GM12878 (cell line): ENCODE data around the gene LILRB2. TPM values are rescaled to one million over a fixed set of nuclear protein-coding genes. Genes with fewer than 3 reads are reported as not detected.
"Not testable (repeated sequence)": the region's sequence is repeated elsewhere in the genome, so short reads cannot be mapped to it uniquely, and the experiment has no call there.

Source experiments
- ATAC-seq: fragments of 200-7000 bp; cut with Tn5 transposase; 3 replicates; pipeline ENCODE4 v1.9.1; 2020; ENCODE audit warnings: mild to moderate bottlenecking, moderate library complexity
- BruUV-seq: library from RNA; stranded (reverse); fragments of 400-500 nt; replicated peaks from 2 replicates; lab custom pipeline; 2021; lab: Mats Ljungman, UMichigan
- CTCF ChIA-PET: fragments of 300-600 bp; sonication (Branson Sonifier 250); formaldehyde crosslinking; extraction: SDS; loops from one replicate; lab custom pipeline; 2021; ENCODE audit warnings: inconsistent platforms; lab: Yijun Ruan, JAX
- POLR2A ChIA-PET: fragments of 350-600 bp; formaldehyde crosslinking; extraction: SDS; loops from one replicate; lab custom pipeline; 2021; ENCODE audit warnings: inconsistent platforms; lab: Charles Lee
- RAD21 ChIA-PET: fragments of 300-600 bp; sonication (Branson Sonifier 250); formaldehyde crosslinking; loops from one replicate; lab custom pipeline; 2023; ENCODE audit warnings: antibody characterized with exemption; ENCODE audit not compliant: unreplicated experiment; lab: Charles Lee
- SMC1A ChIA-PET: fragments of 300-600 bp; sonication (Branson Sonifier 250); formaldehyde crosslinking; loops from one replicate; lab custom pipeline; 2023; ENCODE audit not compliant: unreplicated experiment, uncharacterized antibody; lab: Charles Lee
- DNase-seq: peaks from one replicate; pipeline ENCODE4 v3.0.0-alpha.2; 2011; ENCODE audit warnings: low read depth, low spot score
- FAIRE-seq: peaks from 3 replicates; lab custom pipeline; 2011; peaks lifted over from hg19 to GRCh38; lab: Jason Lieb, UNC
- H2AFZ ChIP-seq: 2 replicates; pipeline ENCODE4 v1.6.0; 2011; ENCODE audit warnings: low read depth, low read length, control low read depth; ENCODE audit not compliant: control insufficient read depth
- H3K27ac ChIP-seq: 2 replicates; pipeline ENCODE4 v1.5.1; 2011; ENCODE audit warnings: control low read depth; ENCODE audit not compliant: control insufficient read depth, insufficient read depth
- H3K27me3 ChIP-seq, 2 experiments: replicated peaks in 1 of 2; 2 replicates each; pipeline versions ENCODE4 v1.6.0 to v1.6.1; 2011; ENCODE audit warnings: low read length in 1 of 2; ENCODE audit not compliant: control insufficient read depth in 2 of 2, insufficient read depth in 2 of 2
- H3K36me3 ChIP-seq, 2 experiments: 2 replicates each; pipeline ENCODE4 v1.5.1; 2011; ENCODE audit warnings: low read length in 1 of 2; ENCODE audit not compliant: control insufficient read depth in 2 of 2, insufficient read depth in 2 of 2
- H3K4me1 ChIP-seq: 2 replicates; pipeline ENCODE4 v1.6.1; 2011; ENCODE audit warnings: mild to moderate bottlenecking, low read length, moderate library complexity, mixed read lengths; ENCODE audit not compliant: control insufficient read depth, insufficient read depth
- H3K4me2 ChIP-seq: 2 replicates; pipeline ENCODE4 v1.6.0; 2011; ENCODE audit warnings: control low read depth; ENCODE audit not compliant: control insufficient read depth, insufficient read depth
- H3K4me3 ChIP-seq: fragments of 200-600 bp; sonication (generic); 2 replicates; pipeline ENCODE4 v1.5.1; 2016
- H3K79me2 ChIP-seq: 2 replicates; pipeline ENCODE4 v1.6.0; 2011; ENCODE audit warnings: low read length; ENCODE audit not compliant: control insufficient read depth, insufficient read depth
- H3K9ac ChIP-seq: 2 replicates; pipeline ENCODE4 v1.8.0; 2011; ENCODE audit warnings: low read length, control low read depth, mixed read lengths; ENCODE audit not compliant: control insufficient read depth, insufficient read depth
- H3K9me3 ChIP-seq: replicated peaks from 3 replicates; pipeline ENCODE4 v1.5.1; 2011; ENCODE audit warnings: mild to moderate bottlenecking, low read length; ENCODE audit not compliant: control insufficient read depth, insufficient read depth
- H4K20me1 ChIP-seq: 2 replicates; pipeline ENCODE4 v1.6.0; 2011; ENCODE audit not compliant: control insufficient read depth, insufficient read depth
- WGBS: methylation state at CpG from one replicate; pipeline ENCODE4 v1.1.6; 2016; ENCODE audit warnings: low lambda C conversion rate; ENCODE audit not compliant: insufficient replicate concordance, insufficient coverage; ENCODE audit errors: missing lambda C conversion rate; 5-methylcytosine and 5-hydroxymethylcytosine counted together
- in situ Hi-C: fragments of 300-500 bp; cut with MboI; formaldehyde crosslinking; loops from 9 replicates; pipeline ENCODE4 v1.14.3; 2018; ENCODE audit warnings: mixed read lengths
- intact Hi-C: fragments of 100-400 bp; cut with micrococcal nuclease; formaldehyde crosslinking; loops from one replicate; pipeline ENCODE4 v1.14.2; 2022; ENCODE audit not compliant: unreplicated experiment
- microRNA-seq: library from miRNA; unstranded; fragments of <30 nt; microRNA quantifications from one replicate; pipeline ENCODE4, GENCODE V29; 2018
- polyA plus RNA-seq, 11 experiments: library from polyadenylated mRNA; depleted of rRNA in 4 of 11; unstranded in 6 of 11; stranded (reverse) in 5 of 11; fragments of >200 nt; fragmentation: Nextera tagmentation in 4 of 11; fragmentation: Illumina TruSeq in 1 of 11; extraction: Ambion mirVana in 4 of 11; extraction: Trizol in 1 of 11; gene quantifications; 1 replicate in 1 of 11; 2 replicates in 10 of 11; pipeline versions ENCODE4 v1.2.1 to v1.2.3, GENCODE V29; 2011 to 2016; ENCODE audit warnings: inconsistent platforms in 2 of 11, missing spikeins in 2 of 11, low read depth in 1 of 11
- small RNA-seq: library from RNA; depleted of rRNA; stranded (forward); fragments of <200 nt; gene quantifications from one replicate; pipeline ENCODE3, GENCODE V24; 2014
- total RNA-seq, 4 experiments: library from RNA; depleted of rRNA in 3 of 4; stranded (reverse); fragments of >200 nt in 3 of 4; fragmentation: Illumina TruSeq in 1 of 4; extraction: Trizol in 1 of 4; gene quantifications; 2 replicates each; pipeline versions ENCODE4 v1.2.1 to v1.2.3, GENCODE V29; 2013 to 2021

The LILRB2 gene
- total and polyA plus RNA-seq, 10 of the 15 experiments (the other 5 are each of a cell fraction or from before 2014, with no cell fraction given) = 0.08 to 0.18 (median 0.15) TPM; not detected in 4

DNA sequence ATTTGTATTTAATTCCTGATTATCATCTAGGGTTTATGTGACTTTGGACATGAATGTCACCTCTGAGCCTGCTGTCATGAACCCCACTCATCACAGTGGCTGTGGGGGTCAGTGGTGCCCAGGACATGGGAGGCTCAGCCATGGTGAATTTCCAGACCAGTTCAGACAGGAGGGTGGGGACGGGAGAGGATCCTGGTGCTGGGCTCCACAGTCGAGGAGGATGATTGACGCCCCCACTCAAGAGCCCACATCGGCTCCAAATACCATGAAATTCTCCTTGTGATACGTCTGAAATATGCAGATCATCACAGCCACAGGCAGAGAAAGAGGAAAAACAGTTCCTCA, 57.0 kb downstream of the LILRB2 start:
- H3K27ac ChIP-seq, H2AFZ ChIP-seq, H4K20me1 ChIP-seq, ATAC-seq, H3K4me1 ChIP-seq, H3K4me2 ChIP-seq, RAD21 ChIA-PET, DNase-seq, in situ Hi-C loops, H3K79me2 ChIP-seq, POLR2A ChIA-PET, H3K9me3 ChIP-seq, FAIRE-seq, H3K27me3 ChIP-seq, H3K36me3 ChIP-seq, intact Hi-C loops, H3K4me3 ChIP-seq, H3K9ac ChIP-seq, BruUV-seq: not testable (repeated sequence)
- ChIA-PET SMC1A (interaction anchor here (0.6 kb wide), 1 partner anchor 24 kb away, joined by 3 read pairs; no protein-coding TSS in a partner anchor), CTCF (interaction anchor here (0.9 kb wide), 1 partner anchor 8 kb away, joined by 3 read pairs; no protein-coding TSS in a partner anchor)
- WGBS = 28% methylated on average over 5 of the region's 5 CpGs

Small RNA genes within 50 kb of the gene (microRNA-seq; reads per million reads assigned to microRNA genes)
- gene MIR4752 = not detected

Small RNA genes within 50 kb of the gene (small RNA-seq; reads per million reads assigned to genes)
- gene AC245884.12 (not detected), gene MIR4752 (not detected), gene RNU6-1307P (not detected)

Other genes with a start within 250 kb of the LILRB2 start
Only the 7 nearest of the 23 such genes appear.
- gene RPS9, start 80.3 kb downstream of the LILRB2 start, total RNA-seq (2014; rRNA removed) = 5,407 and 5,598 TPM in 2 replicates
- gene RPS9, start 80.3 kb downstream of the LILRB2 start, total RNA-seq (2014; rRNA removed; fragmentation: Illumina TruSeq; extraction: Trizol) = 2,351 TPM in 2 replicates
- gene RPS9, start 80.3 kb downstream of the LILRB2 start, total RNA-seq (2021) = 2,143 and 2,183 TPM in 2 replicates
- gene RPS9, start 80.3 kb downstream of the LILRB2 start, polyA plus RNA-seq (2011; rRNA removed) = 1,412 and 2,202 TPM in 2 replicates
- gene RPS9, start 80.3 kb downstream of the LILRB2 start, polyA plus RNA-seq (2014; fragmentation: Illumina TruSeq; extraction: Trizol) = 1,194 and 2,970 TPM in 2 replicates
- 100 to 1,000 TPM; 629 to 815 TPM for gene RPS9, start 80.3 kb downstream of the LILRB2 start, polyA plus RNA-seq (2014; fragmentation: Nextera tagmentation; extraction: Ambion mirVana)
- gene RPS9, start 80.3 kb downstream of the LILRB2 start, polyA plus RNA-seq (2014; rRNA removed) = 6,524 and 7,847 TPM in 2 replicates
- gene RPS9, start 80.3 kb downstream of the LILRB2 start, polyA plus RNA-seq (2016; fragmentation: Nextera tagmentation; extraction: Ambion mirVana) = 100 to 1,000 TPM; 890 to 896 TPM
- 0.06 TPM in 1 of 2 replicates, not detected in the other for gene LILRB3, start 58.1 kb downstream of the LILRB2 start, total RNA-seq (2014; rRNA removed)
- not detected in 2 replicates for gene LILRB3, start 58.1 kb downstream of the LILRB2 start, total RNA-seq (2014; rRNA removed; fragmentation: Illumina TruSeq; extraction: Trizol)
- gene LILRB3, start 58.1 kb downstream of the LILRB2 start, total RNA-seq (2021) = 0.18 and 0.29 TPM in 2 replicates
- 0.62 and 1.1 TPM in 2 replicates for gene LILRB3, start 58.1 kb downstream of the LILRB2 start, polyA plus RNA-seq (2011; rRNA removed)
- 0.16 and 2.5 TPM in 2 replicates for gene LILRB3, start 58.1 kb downstream of the LILRB2 start, polyA plus RNA-seq (2014; fragmentation: Illumina TruSeq; extraction: Trizol)
- under 1 TPM; 0.04 to 0.31 TPM for gene LILRB3, start 58.1 kb downstream of the LILRB2 start, polyA plus RNA-seq (2014; fragmentation: Nextera tagmentation; extraction: Ambion mirVana)
- gene LILRB3, start 58.1 kb downstream of the LILRB2 start, polyA plus RNA-seq (2014; rRNA removed) = 0.11 and 0.12 TPM in 2 replicates
- gene LILRB3, start 58.1 kb downstream of the LILRB2 start, polyA plus RNA-seq (2016; fragmentation: Nextera tagmentation; extraction: Ambion mirVana) = under 1 TPM; 0.20 to 0.32 TPM
- gene LILRA6, start 38.3 kb downstream of the LILRB2 start, total RNA-seq (2014; rRNA removed) = 0.11 TPM in 1 of 2 replicates, not detected in the other
- gene LILRA6, start 38.3 kb downstream of the LILRB2 start, total RNA-seq (2014; rRNA removed; fragmentation: Illumina TruSeq; extraction: Trizol) = not detected in 2 replicates
- gene LILRA6, start 38.3 kb downstream of the LILRB2 start, total RNA-seq (2021) = 0.10 TPM in 1 of 2 replicates, not detected in the other
- 1.2 and 1.7 TPM in 2 replicates for gene LILRA6, start 38.3 kb downstream of the LILRB2 start, polyA plus RNA-seq (2011; rRNA removed)
- 0.07 TPM in 1 of 2 replicates, not detected in the other for gene LILRA6, start 38.3 kb downstream of the LILRB2 start, polyA plus RNA-seq (2014; fragmentation: Illumina TruSeq; extraction: Trizol)
- gene LILRA6, start 38.3 kb downstream of the LILRB2 start, polyA plus RNA-seq (2014; fragmentation: Nextera tagmentation; extraction: Ambion mirVana) = under 1 TPM; 0.04 to 0.05 TPM
- gene LILRA6, start 38.3 kb downstream of the LILRB2 start, polyA plus RNA-seq (2014; rRNA removed) = 0.09 and 0.19 TPM in 2 replicates
- under 1 TPM in 1 of 2 experiments, not detected in 1; 0.05 TPM for gene LILRA6, start 38.3 kb downstream of the LILRB2 start, polyA plus RNA-seq (2016; fragmentation: Nextera tagmentation; extraction: Ambion mirVana)
- not detected in 2 replicates for gene LILRB5, start 23.8 kb downstream of the LILRB2 start, total RNA-seq (2014; rRNA removed)
- not detected in 2 replicates for gene LILRB5, start 23.8 kb downstream of the LILRB2 start, total RNA-seq (2014; rRNA removed; fragmentation: Illumina TruSeq; extraction: Trizol)
- gene LILRB5, start 23.8 kb downstream of the LILRB2 start, total RNA-seq (2021) = 0.05 and 0.13 TPM in 2 replicates
- 0.01 TPM in 1 of 2 replicates, not detected in the other for gene LILRB5, start 23.8 kb downstream of the LILRB2 start, polyA plus RNA-seq (2011; rRNA removed)
- gene LILRB5, start 23.8 kb downstream of the LILRB2 start, polyA plus RNA-seq (2014; fragmentation: Illumina TruSeq; extraction: Trizol) = not detected in 2 replicates
- gene LILRB5, start 23.8 kb downstream of the LILRB2 start, polyA plus RNA-seq (2014; fragmentation: Nextera tagmentation; extraction: Ambion mirVana) = not detected
- not detected in 2 replicates for gene LILRB5, start 23.8 kb downstream of the LILRB2 start, polyA plus RNA-seq (2014; rRNA removed)
- gene LILRB5, start 23.8 kb downstream of the LILRB2 start, polyA plus RNA-seq (2016; fragmentation: Nextera tagmentation; extraction: Ambion mirVana) = not detected
- gene LILRA5, start 32.1 kb upstream of the LILRB2 start, total RNA-seq (2014; rRNA removed) = 0.73 and 0.76 TPM in 2 replicates
- 0.31 and 0.32 TPM in 2 replicates for gene LILRA5, start 32.1 kb upstream of the LILRB2 start, total RNA-seq (2014; rRNA removed; fragmentation: Illumina TruSeq; extraction: Trizol)
- 0.41 and 0.51 TPM in 2 replicates for gene LILRA5, start 32.1 kb upstream of the LILRB2 start, total RNA-seq (2021)
- gene LILRA5, start 32.1 kb upstream of the LILRB2 start, polyA plus RNA-seq (2011; rRNA removed) = not detected in 2 replicates
- 0.31 TPM in 1 of 2 replicates, not detected in the other for gene LILRA5, start 32.1 kb upstream of the LILRB2 start, polyA plus RNA-seq (2014; fragmentation: Illumina TruSeq; extraction: Trizol)
- gene LILRA5, start 32.1 kb upstream of the LILRB2 start, polyA plus RNA-seq (2014; fragmentation: Nextera tagmentation; extraction: Ambion mirVana) = under 1 TPM in 1 of 2 experiments, not detected in 1; 0.05 TPM
- gene LILRA5, start 32.1 kb upstream of the LILRB2 start, polyA plus RNA-seq (2014; rRNA removed) = 0.18 and 1.2 TPM in 2 replicates
- gene LILRA5, start 32.1 kb upstream of the LILRB2 start, polyA plus RNA-seq (2016; fragmentation: Nextera tagmentation; extraction: Ambion mirVana) = not detected
- 17.9 and 19.1 TPM in 2 replicates for gene LILRA4, start 58.1 kb upstream of the LILRB2 start, total RNA-seq (2014; rRNA removed)
- gene LILRA4, start 58.1 kb upstream of the LILRB2 start, total RNA-seq (2014; rRNA removed; fragmentation: Illumina TruSeq; extraction: Trizol) = 10.2 and 13.6 TPM in 2 replicates
- gene LILRA4, start 58.1 kb upstream of the LILRB2 start, total RNA-seq (2021) = 12.7 and 17.2 TPM in 2 replicates
- gene LILRA4, start 58.1 kb upstream of the LILRB2 start, polyA plus RNA-seq (2011; rRNA removed) = 1.8 and 2.4 TPM in 2 replicates
- 13.4 and 14.3 TPM in 2 replicates for gene LILRA4, start 58.1 kb upstream of the LILRB2 start, polyA plus RNA-seq (2014; fragmentation: Illumina TruSeq; extraction: Trizol)
- 10 to 100 TPM in 1 of 2 experiments, 1 to 10 TPM in 1; 9.7 to 12.4 TPM for gene LILRA4, start 58.1 kb upstream of the LILRB2 start, polyA plus RNA-seq (2014; fragmentation: Nextera tagmentation; extraction: Ambion mirVana)
- gene LILRA4, start 58.1 kb upstream of the LILRB2 start, polyA plus RNA-seq (2014; rRNA removed) = 17.4 and 18.5 TPM in 2 replicates
- gene LILRA4, start 58.1 kb upstream of the LILRB2 start, polyA plus RNA-seq (2016; fragmentation: Nextera tagmentation; extraction: Ambion mirVana) = 1 to 10 TPM; 6.4 to 6.9 TPM
- 36.2 and 41.2 TPM in 2 replicates for gene LAIR1, start 83.8 kb upstream of the LILRB2 start, total RNA-seq (2014; rRNA removed)
- gene LAIR1, start 83.8 kb upstream of the LILRB2 start, total RNA-seq (2014; rRNA removed; fragmentation: Illumina TruSeq; extraction: Trizol) = 39.2 and 41.8 TPM in 2 replicates
- gene LAIR1, start 83.8 kb upstream of the LILRB2 start, total RNA-seq (2021) = 43.1 and 44.4 TPM in 2 replicates
- 13.5 and 15.5 TPM in 2 replicates for gene LAIR1, start 83.8 kb upstream of the LILRB2 start, polyA plus RNA-seq (2011; rRNA removed)
- gene LAIR1, start 83.8 kb upstream of the LILRB2 start, polyA plus RNA-seq (2014; fragmentation: Illumina TruSeq; extraction: Trizol) = 35.2 and 49.1 TPM in 2 replicates
- gene LAIR1, start 83.8 kb upstream of the LILRB2 start, polyA plus RNA-seq (2014; fragmentation: Nextera tagmentation; extraction: Ambion mirVana) = 10 to 100 TPM in 1 of 2 experiments, 1 to 10 TPM in 1; 8.6 to 13.1 TPM
- gene LAIR1, start 83.8 kb upstream of the LILRB2 start, polyA plus RNA-seq (2014; rRNA removed) = 58.2 and 62.0 TPM in 2 replicates
- 10 to 100 TPM; 30.7 to 31.3 TPM for gene LAIR1, start 83.8 kb upstream of the LILRB2 start, polyA plus RNA-seq (2016; fragmentation: Nextera tagmentation; extraction: Ambion mirVana)